ENCODE measurements around the gene CCDC24.

DNA sequence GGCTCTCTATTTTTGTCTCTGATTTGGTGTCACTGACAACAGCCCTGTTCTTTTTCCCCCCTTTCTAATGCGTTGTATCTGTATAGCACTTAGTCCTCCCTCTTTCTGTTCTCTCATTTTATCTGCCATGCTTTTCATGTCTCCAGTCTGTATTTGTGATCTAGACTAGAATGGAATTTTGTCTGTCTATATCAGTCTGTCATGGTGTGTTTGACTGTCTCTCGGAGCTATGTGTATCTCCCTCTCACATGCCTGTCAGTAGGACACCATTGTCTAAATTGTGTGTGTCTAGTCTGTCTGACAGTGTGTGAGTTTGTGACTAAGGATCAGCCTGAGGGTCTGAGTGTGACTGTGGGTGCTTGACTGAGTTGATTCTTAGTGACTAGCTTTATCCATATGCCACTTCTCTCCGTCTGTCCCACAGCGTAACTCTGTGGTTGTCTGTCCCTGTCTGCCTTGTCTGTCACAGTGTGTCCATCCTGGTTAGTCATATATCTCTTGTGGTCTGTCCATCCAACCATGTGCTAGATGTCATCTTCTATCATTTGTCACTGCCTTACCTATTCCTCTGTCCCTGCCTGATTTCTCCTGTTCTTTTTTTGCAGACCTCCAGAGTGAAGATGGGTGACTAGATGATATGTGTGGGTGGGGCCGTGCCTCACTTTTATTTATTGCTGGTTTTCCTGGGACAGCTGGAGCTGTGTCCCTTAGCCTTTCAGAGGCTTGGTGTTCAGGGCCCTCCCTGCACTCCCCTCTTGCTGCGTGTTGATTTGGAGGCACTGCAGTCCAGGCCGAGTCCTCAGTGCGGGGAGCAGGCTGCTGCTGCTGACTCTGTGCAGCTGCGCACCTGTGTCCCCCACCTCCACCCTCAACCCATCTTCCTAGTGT, 13.8 kb upstream of the CCDC24 start:
- no peak for TF ChIP-seq POLR2AphosphoS5 (IDR thresholded peaks at IDR 0.05; ENCODE audit: low read depth, low read length)
- no peak for TF ChIP-seq CTCF (IDR thresholded peaks at IDR 0.05)
- TF ChIP-seq REST (IDR thresholded peaks at IDR 0.05; ENCODE audit: insufficient read depth in 1 of 2, low read depth in 2 of 2, low read length in 1 of 2): no peak
- no peak for TF ChIP-seq TCF7L2 (IDR thresholded peaks at IDR 0.05; ENCODE audit: low read depth, low read length)
- TF ChIP-seq SIN3A (IDR thresholded peaks at IDR 0.05; ENCODE audit: borderline replicate concordance, insufficient read depth, low read depth, low read length): no peak

Measured in Panc1 (cell line).